IPS-15b (cell line): Measurements from ENCODE around the gene KHNYN.

Experiments
- H3K27me3 ChIP-seq: one replicate; pipeline ENCODE4 v1.6.1; 2013; ENCODE audit warnings: low read length; ENCODE audit not compliant: control insufficient read depth, insufficient read depth
- H3K36me3 ChIP-seq: one replicate; pipeline ENCODE4 v1.6.1; 2013; ENCODE audit warnings: low read length; ENCODE audit not compliant: control insufficient read depth, insufficient read depth
- H3K4me1 ChIP-seq: one replicate; pipeline ENCODE4 v1.6.1; 2013; ENCODE audit warnings: mild to moderate bottlenecking, low read length; ENCODE audit not compliant: control insufficient read depth, insufficient read depth
- H3K4me3 ChIP-seq: one replicate; pipeline ENCODE4 v1.5.1; 2013; ENCODE audit warnings: low read depth, low read length
- H3K9ac ChIP-seq: one replicate; pipeline ENCODE4 v1.6.1; 2013; ENCODE audit warnings: low read depth, mild to moderate bottlenecking, low read length
- H3K9me3 ChIP-seq: one replicate; pipeline ENCODE4 v1.6.1; 2013; ENCODE audit warnings: mild to moderate bottlenecking, low read length; ENCODE audit not compliant: control insufficient read depth, insufficient read depth

Gene KHNYN

DNA sequence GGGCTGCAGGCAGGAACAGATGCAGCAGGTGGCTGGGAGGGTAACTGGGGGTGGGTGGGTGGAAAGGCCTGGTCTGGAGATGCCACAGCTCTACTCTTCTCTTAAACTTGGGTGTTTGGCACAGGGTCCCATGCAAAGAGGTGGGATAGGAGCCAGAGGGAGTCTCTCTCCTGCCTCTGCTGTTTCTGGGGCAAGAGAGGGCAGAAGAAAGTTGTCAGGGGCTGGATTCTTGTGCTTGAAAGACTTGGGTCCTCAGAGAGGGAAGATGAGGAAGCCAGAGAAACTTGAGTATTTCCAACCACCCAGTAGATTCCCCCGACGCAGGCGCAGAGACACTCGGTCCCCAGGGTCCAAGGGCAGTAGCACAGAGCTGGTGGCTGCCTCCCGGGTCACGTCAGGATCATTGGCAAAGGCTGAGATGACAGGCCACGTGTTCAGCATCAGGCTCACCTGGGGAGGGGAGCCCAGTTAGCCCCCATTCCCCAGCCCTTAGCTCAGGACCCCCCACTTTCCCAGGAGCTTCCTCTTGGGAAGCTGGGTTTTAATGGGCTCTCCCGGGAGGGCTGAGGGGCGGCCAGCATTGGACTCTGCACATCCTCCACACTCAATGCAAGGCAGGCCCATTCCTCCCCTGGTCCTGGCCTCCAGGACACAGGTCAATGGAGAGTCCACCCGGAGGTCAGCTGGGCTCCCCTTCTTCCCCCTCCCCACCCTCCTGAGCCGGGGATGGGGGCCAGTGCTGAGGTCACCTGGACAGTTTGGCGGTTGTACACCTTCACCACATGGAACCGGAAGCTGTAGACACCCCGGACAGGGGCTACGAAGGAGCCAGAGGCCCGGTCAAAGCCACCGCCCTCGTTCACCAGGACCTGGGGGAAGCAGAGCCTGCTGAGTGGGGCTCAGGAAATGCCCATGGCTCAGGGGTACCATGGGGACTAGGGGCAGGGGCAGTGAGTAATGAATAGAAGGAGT, 1.9 kb upstream of the KHNYN start:
- Histone ChIP-seq H3K4me3 (no peak overlapping the region), H3K9ac (no peak overlapping the region), H3K36me3 (peaks cover 5% of the 10 kb centered on the region), H3K9me3 (no peaks in the 10 kb centered on the region), H3K4me1 (peaks cover 13% of the 10 kb centered on the region), H3K27me3 (peaks cover 11% of the 10 kb centered on the region)

DNA sequence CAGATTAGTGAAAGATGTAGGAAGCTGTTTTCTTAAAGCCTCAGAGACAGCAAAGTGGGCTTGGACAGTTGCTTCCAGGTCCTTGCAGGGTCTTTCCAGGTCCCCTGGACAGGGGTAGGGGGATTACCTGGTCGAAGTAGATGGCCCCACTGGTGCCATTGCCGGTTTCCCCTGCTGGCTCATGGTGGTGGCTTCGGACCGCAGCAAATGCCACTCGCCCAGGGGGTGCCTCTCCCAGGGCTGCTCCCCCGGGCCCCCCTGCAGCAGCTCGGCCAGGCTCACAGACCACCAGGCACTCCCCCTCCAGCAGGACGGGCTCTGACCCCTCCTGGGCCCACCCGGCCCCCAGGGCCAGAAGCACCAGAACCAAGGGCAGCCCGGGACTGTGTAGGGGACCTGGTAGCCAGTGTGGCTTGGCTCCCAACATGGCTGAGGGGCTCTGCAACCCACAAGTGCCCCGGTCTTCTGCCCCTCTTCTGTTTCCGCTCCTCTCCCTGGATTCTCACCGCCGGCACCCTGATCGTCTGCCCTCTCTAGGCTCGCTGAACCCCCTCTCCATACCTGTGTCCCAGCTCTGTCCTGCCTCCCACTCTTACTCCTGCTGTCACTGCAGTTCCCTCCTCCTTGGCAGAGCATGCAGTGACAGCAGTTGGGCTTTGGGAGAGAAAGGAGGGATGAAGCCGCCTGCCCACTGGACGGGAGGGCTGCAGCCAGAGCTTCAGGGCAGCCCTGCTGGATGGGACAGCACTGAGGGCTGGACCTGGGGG, 943 bp upstream of the KHNYN start:
- peak overlapping the region; percentile 54 for H3K9ac ChIP-seq
- peaks cover 7% of the 10 kb centered on the region for H3K27me3 ChIP-seq
- H3K9me3 ChIP-seq: no peaks in the 10 kb centered on the region
- peaks cover 5% of the 10 kb centered on the region for H3K36me3 ChIP-seq
- H3K4me1 ChIP-seq: peaks cover 13% of the 10 kb centered on the region
- peak overlapping the region; percentile 97 for H3K4me3 ChIP-seq

DNA sequence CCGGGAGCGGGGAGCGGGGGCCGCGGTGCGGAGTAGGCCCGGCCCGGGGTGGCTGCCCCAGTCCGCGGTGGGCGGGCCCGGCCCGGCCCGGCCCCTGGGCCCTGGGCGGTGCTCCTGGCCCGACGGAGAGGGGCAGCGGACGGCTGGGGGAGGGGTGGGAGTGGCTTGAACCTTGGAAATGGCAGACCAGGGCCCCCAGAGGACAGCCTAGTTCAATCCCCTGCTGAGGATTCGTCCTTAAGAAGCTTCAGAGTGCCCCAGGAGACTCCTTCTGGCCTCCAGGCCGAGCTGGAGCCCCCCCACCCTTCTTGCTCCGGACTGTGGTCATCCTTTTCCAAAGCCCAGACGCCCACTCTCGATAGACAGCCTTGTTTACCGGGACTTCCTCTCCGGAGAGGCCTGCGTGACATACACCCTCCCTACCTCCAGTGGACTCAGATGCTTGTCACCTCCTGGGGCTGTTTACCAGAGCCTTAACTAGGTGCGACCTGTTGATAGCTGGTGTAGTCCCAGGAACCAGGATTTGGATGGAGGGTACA, 458 bp downstream of the KHNYN start:
- H3K27me3 ChIP-seq: peaks cover 7% of the 10 kb centered on the region
- H3K36me3 ChIP-seq: peaks cover 5% of the 10 kb centered on the region
- H3K9ac ChIP-seq: peak overlapping the region; percentile 83
- peaks cover 13% of the 10 kb centered on the region for H3K4me1 ChIP-seq
- peak overlapping the region; percentile 97 for H3K4me3 ChIP-seq
- no peaks in the 10 kb centered on the region for H3K9me3 ChIP-seq

DNA sequence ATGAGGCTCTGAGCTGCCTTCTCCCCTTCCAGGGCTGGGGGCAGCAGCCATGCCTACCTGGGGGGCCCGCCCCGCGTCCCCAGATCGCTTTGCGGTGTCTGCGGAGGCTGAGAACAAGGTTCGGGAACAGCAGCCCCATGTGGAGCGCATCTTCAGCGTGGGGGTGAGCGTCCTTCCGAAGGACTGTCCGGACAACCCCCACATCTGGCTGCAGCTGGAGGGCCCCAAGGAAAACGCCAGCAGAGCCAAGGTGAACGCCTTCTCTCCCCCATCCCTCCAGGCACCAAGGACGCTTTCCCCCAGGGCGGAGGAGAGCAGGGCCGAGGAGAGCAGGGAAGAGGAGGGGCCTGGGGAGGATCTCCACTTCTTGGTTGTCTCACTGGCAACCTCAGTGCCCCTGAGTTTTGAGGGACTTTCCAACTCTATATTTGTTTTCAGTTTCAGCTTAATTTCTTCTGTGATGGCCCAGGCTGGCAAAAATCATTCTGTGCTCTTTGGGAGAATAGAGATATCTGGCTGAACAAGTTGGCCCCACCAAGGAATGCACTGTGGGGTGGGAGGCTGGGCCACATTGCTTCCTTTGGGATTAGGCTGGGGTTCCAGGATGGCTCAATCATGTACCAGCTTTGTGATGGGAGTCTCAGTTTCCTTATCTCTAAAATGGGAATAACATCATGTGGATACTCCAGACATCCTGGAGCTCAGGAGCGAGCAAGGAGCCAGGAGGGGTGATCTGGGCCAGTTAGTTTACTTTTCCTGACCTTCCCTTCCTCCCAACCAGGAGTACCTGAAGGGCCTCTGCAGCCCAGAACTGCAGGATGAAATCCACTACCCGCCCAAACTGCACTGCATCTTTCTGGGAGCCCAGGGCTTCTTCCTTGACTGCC, 1.2 kb downstream of the KHNYN start:
- Histone ChIP-seq H3K9me3 (no peaks in the 10 kb centered on the region), H3K4me3 (peak overlapping the region; percentile 97), H3K4me1 (peaks cover 13% of the 10 kb centered on the region), H3K9ac (peak overlapping the region; percentile 83), H3K36me3 (peaks cover 5% of the 10 kb centered on the region), H3K27me3 (peaks cover 7% of the 10 kb centered on the region)

DNA sequence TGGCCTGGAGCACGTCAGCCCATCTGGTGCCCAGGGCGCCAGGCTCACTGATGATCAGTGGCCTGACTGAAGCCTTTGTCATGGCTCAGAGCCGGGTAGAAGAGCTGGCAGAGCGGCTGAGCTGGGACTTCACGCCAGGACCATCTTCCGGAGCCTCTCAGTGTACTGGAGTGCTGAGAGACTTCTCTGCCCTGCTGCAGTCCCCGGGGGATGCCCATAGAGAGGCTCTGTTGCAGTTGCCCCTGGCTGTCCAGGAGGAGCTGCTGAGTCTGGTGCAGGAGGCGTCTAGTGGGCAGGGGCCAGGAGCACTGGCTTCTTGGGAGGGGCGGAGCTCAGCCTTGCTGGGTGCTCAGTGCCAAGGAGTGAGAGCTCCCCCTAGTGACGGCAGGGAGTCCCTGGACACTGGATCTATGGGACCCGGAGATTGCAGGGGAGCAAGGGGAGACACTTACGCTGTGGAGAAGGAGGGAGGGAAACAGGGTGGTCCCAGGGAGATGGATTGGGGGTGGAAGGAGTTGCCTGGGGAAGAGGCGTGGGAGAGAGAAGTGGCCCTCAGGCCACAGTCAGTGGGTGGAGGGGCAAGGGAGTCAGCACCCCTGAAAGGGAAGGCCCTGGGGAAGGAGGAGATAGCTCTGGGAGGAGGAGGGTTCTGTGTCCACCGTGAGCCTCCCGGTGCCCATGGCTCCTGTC, 2.0 kb downstream of the KHNYN start:
- peaks cover 5% of the 10 kb centered on the region for H3K36me3 ChIP-seq
- no peak overlapping the region for H3K9ac ChIP-seq
- H3K4me3 ChIP-seq: peak overlapping the region; percentile 97
- peaks cover 7% of the 10 kb centered on the region for H3K27me3 ChIP-seq
- H3K4me1 ChIP-seq: peaks cover 13% of the 10 kb centered on the region
- no peaks in the 10 kb centered on the region for H3K9me3 ChIP-seq

DNA sequence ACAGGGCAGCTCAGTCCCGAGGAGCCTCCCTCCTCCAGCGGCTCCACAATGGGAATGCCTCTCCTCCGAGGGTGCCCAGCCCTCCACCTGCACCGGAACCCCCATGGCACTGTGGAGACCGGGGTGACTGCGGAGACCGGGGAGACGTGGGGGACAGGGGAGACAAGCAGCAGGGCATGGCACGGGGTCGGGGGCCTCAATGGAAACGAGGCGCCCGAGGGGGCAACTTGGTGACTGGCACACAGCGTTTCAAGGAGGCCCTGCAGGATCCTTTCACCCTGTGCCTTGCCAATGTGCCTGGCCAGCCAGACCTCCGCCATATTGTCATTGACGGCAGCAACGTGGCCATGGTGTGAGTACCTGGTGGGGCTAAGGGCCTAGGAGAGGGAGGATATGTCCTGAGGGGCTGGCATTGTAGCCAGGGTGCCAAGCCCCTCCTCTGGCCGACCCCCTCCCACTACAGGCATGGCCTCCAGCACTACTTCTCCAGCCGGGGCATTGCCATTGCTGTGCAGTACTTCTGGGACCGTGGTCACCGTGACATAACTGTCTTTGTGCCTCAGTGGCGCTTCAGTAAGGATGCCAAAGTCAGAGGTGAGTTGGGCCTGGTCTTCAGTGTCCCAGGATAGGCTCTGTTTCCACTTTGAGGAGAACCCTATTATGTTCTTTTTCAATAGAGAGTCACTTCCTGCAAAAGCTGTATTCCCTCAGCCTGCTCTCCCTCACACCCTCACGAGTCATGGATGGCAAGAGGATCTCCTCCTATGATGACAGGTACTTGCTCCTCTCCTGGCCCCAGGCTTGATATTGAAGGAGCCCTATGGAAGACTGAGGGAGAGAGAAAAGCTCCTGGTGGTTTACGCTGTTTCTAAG, 2.7 kb downstream of the KHNYN start:
- H3K9me3 ChIP-seq: no peaks in the 10 kb centered on the region
- H3K4me3 ChIP-seq: peak overlapping the region; percentile 5
- H3K27me3 ChIP-seq: peaks cover 7% of the 10 kb centered on the region
- peaks cover 13% of the 10 kb centered on the region for H3K4me1 ChIP-seq
- peaks cover 5% of the 10 kb centered on the region for H3K36me3 ChIP-seq
- no peak overlapping the region for H3K9ac ChIP-seq

DNA sequence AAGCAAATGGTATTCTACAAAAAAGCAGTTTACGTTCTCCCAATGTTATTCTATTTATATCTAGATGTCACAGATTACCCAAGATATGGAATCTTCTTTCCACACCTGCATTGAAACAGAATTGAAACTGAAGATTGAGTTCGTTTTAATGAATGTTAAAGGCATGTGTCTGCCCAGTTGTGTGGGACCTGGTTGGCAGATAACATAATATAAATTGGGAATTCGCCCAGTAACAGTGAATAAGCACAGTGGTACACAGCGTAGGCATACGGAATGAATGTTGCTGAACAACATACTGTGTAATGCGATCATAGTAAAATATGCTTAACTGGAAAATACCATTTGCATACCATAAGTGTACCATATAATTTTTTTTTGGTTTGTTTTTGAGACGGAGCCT, 4.3 kb downstream of the KHNYN start:
- Histone ChIP-seq H3K9me3 (no peaks in the 10 kb centered on the region), H3K27me3 (peaks cover 2% of the 10 kb centered on the region), H3K4me3 (no peak overlapping the region), H3K36me3 (peaks cover 9% of the 10 kb centered on the region), H3K9ac (no peak overlapping the region), H3K4me1 (peaks cover 11% of the 10 kb centered on the region)

DNA sequence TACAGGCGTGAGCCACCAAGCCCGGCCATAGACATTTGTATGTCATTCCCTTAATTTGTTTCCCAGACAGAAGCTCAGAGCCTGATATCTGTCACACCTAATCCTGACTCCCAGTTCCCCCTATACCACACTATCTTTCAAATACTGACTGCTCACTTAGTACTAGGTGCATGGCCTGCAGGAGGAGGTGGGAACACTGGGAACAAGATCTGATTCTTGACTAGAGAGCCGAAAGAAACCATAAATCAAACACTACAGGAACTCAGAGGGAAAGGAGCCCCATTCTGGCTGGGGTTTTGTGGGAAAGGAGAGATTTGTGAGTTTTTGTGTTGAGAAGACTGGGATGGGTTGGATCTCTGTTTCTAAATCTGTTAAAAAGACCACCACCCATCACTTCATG, 4.9 kb downstream of the KHNYN start:
- H3K27me3 ChIP-seq: no peaks in the 10 kb centered on the region
- peaks cover 7% of the 10 kb centered on the region for H3K4me1 ChIP-seq
- no peak overlapping the region for H3K4me3 ChIP-seq
- H3K36me3 ChIP-seq: peaks cover 9% of the 10 kb centered on the region
- no peaks in the 10 kb centered on the region for H3K9me3 ChIP-seq
- H3K9ac ChIP-seq: no peak overlapping the region

DNA sequence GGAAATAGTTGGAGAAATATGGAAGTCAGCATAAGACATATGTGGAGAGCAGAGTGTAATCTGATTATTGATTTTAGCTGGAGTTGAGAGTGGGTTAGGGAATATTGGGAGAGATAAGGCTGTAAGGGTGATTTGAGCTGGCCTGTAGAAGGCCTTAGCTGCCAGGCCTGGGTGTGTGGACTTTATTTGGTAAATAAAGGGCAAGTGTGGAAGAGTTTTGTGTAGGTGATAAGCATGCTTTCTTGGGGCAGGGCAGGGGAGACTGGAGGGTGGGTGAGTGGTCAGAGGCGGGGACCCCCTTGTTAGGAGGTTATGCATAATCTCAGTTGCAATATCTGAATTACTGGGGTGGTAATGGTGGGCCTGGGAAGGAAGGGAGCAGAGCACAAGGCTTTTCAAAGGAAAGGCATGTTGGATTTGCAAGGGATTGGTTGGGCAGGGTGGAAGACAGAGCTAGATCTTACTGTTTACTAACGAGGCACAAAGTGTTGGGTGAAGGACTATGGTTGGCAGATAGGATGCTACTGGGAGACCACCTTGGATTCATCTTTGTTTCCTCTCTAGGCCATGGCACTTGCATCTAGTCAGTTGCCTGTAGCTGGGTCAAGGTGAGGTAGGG, 5.5 kb downstream of the KHNYN start:
- Histone ChIP-seq H3K4me3 (no peak overlapping the region), H3K4me1 (peaks cover 7% of the 10 kb centered on the region), H3K9ac (no peak overlapping the region), H3K36me3 (peaks cover 9% of the 10 kb centered on the region), H3K9me3 (no peaks in the 10 kb centered on the region), H3K27me3 (no peaks in the 10 kb centered on the region)

DNA sequence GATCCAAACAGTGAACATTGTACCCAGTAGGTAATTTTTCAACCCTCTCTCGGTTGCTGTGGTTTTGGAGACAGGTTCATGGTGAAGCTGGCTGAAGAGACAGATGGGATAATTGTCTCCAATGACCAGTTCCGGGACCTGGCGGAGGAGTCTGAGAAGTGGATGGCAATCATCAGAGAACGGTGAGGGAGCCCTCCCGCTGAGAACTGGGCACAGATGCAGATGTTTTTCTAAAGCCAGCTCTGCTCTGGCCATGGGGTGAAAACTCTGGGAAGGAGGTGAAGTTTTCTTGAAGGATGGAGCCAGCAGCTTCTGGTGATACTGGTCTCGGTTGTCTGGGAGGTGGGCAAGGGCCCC, 6.2 kb downstream of the KHNYN start:
- Histone ChIP-seq H3K36me3 (peaks cover 9% of the 10 kb centered on the region), H3K9me3 (no peaks in the 10 kb centered on the region), H3K9ac (no peak overlapping the region), H3K4me3 (no peak overlapping the region), H3K4me1 (peaks cover 6% of the 10 kb centered on the region), H3K27me3 (no peaks in the 10 kb centered on the region)
